Sigmoid colon (tissue), 7 donors: ENCODE data around the gene CSH1. TPM values are rescaled to one million over a fixed set of nuclear protein-coding genes. Genes with fewer than 3 reads are reported as not detected.

Experiments used
- DNase-seq: peaks from one replicate; pipeline ENCODE4 v3.0.0-alpha.2; 2019
- H3K27ac ChIP-seq, 4 donors: fragments of 200-600 bp; sonication (generic); one replicate each; pipeline ENCODE4 v1.5.1; 2016 to 2019; ENCODE audit warnings: mild to moderate bottlenecking in 1 of 4
- H3K27me3 ChIP-seq, 3 donors: fragments of 200-600 bp; sonication (generic); one replicate each; pipeline ENCODE4 v1.5.1; 2019; ENCODE audit warnings: mild to moderate bottlenecking in 1 of 3
- H3K36me3 ChIP-seq, 4 donors: fragments of 200-600 bp; sonication (generic); one replicate each; pipeline ENCODE4 v1.5.1; 2016 to 2019
- H3K4me1 ChIP-seq, 4 donors: fragments of 200-600 bp; sonication (generic); one replicate each; pipeline ENCODE4 v1.5.1; 2017 to 2019
- H3K4me3 ChIP-seq, 4 donors: fragments of 200-600 bp; sonication (generic); one replicate each; pipeline ENCODE4 v1.5.1; 2017 to 2019; ENCODE audit warnings: mild to moderate bottlenecking in 2 of 4, moderate library complexity in 1 of 4
- H3K9me3 ChIP-seq, 4 donors: fragments of 200-600 bp in 3 of 4; sonication (generic) in 3 of 4; one replicate each; pipeline versions ENCODE4 v1.5.1 to v1.6.1; 2013 to 2019
- EP300 ChIP-seq, 4 donors: sonication (generic); formaldehyde crosslinking; IDR thresholded peaks; one replicate each; pipeline ENCODE4 v1.6.1; 2017; ENCODE audit warnings: antibody characterized with exemption in 4 of 4
- POLR2A ChIP-seq, 2 donors: fragments of 450-650 bp; IDR thresholded peaks; one replicate each; pipeline ENCODE4 v1.6.1; 2016; ENCODE audit warnings: antibody characterized with exemption in 2 of 2, mild to moderate bottlenecking in 2 of 2, moderate library complexity in 2 of 2
- POLR2AphosphoS5 ChIP-seq, 4 donors: sonication (generic); formaldehyde crosslinking; IDR thresholded peaks; one replicate each; pipeline ENCODE4 v1.6.1; 2017; ENCODE audit warnings: antibody characterized with exemption in 4 of 4
- WGBS, 2 donors: extraction: QIAGEN DNeasy Blood & Tissue Kit; methylation state at CpG; one replicate each; pipeline ENCODE4 v1.1.7; 2013; 5-methylcytosine and 5-hydroxymethylcytosine counted together
- intact Hi-C: fragments of 100-400 bp; cut with DNase I; formaldehyde crosslinking; loops from one replicate; pipeline ENCODE4 v1.15.1; 2023
- polyA plus RNA-seq, 3 donors: library from polyadenylated mRNA; stranded (reverse); fragments of 200-250 nt; gene quantifications; one replicate each; pipeline ENCODE4 v1.2.3, GENCODE V29; 2013
- total RNA-seq, 4 donors: library from RNA; depleted of rRNA; stranded (reverse); fragments of >200 nt; gene quantifications; one replicate each; pipeline ENCODE4 v1.1.0, GENCODE V29; 2016
- TF ChIP-seq, protein P1 (sequence below), 4 experiments: fragments of 450-650 bp in 3 of 4; fragments of 200-600 bp in 1 of 4; IDR thresholded peaks; one replicate each; pipeline ENCODE4 v1.5.1; 2016 to 2019; ENCODE audit warnings: antibody characterized with exemption in 4 of 4, mild to moderate bottlenecking in 3 of 4, moderate library complexity in 2 of 4
- donor health status: healthy with polysubstance abuse.
- donor health status: Bipolar disorder and iron deficiency.
- donor health status: healthy.

Gene CSH1
- total and polyA plus RNA-seq, 7 donors = not detected

DNA sequence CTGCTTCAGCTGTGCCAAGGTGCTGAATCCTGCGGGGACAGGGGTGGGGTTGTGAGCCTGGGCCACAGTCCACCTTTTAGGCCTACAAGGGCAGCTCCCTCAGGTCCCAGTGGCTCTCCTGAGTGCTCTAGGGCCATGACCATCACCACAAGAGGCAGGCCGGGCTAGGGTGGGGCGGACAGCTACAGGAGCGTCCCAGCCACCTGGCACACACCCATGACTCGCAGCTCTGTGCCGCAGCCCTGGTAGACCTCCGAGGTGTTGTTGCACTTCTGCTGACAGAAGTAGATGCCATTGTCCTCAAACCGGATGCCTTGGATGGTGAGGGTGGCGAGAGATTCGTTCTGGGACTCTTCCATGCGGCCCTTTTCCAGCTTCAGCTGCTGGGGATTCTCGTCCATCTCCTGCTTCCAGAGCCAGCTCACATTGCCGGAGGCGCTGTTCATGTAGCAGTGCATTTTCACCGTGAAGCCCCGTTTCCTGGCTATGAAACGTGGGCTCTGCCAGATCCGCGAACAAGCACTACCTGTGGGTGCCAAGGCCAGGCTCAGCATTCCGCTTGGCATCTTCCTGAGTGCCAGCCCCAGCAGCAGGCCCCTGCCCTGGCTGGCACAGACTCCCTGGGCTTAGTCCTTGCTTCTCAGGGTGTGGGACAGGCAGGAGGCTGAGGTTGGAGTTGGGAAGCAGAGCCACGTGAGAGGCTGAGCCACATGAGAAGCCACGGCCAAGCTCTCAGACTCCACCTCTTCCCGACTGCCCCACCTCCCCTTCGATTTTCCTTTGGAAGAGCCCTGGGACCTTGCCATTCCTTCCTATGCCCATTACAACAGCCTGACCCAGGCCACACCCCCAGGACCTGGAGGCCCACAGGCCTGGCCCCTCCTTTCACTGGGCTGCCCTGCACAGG lies 33.7 kb upstream of the CSH1 start:
- intact Hi-C loops = no loop called here
- no peaks in the 10 kb centered on the region for H3K9me3 ChIP-seq
- H3K4me1 ChIP-seq = no peaks in the 10 kb centered on the region
- no peak for TF ChIP-seq POLR2A (IDR thresholded peaks at IDR 0.05)
- TF ChIP-seq, protein P1, sequence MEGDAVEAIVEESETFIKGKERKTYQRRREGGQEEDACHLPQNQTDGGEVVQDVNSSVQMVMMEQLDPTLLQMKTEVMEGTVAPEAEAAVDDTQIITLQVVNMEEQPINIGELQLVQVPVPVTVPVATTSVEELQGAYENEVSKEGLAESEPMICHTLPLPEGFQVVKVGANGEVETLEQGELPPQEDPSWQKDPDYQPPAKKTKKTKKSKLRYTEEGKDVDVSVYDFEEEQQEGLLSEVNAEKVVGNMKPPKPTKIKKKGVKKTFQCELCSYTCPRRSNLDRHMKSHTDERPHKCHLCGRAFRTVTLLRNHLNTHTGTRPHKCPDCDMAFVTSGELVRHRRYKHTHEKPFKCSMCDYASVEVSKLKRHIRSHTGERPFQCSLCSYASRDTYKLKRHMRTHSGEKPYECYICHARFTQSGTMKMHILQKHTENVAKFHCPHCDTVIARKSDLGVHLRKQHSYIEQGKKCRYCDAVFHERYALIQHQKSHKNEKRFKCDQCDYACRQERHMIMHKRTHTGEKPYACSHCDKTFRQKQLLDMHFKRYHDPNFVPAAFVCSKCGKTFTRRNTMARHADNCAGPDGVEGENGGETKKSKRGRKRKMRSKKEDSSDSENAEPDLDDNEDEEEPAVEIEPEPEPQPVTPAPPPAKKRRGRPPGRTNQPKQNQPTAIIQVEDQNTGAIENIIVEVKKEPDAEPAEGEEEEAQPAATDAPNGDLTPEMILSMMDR (IDR thresholded peaks at IDR 0.05) = no peak
- TF ChIP-seq POLR2AphosphoS5 (IDR thresholded peaks at IDR 0.05) = no peak
- TF ChIP-seq EP300 (IDR thresholded peaks at IDR 0.05) = no peak
- 84 to 90% methylated on average over 24 of the region's 24 CpGs for WGBS, 2 donors
- DNase-seq = no peak
- H3K4me3 ChIP-seq = no peak overlapping the region
- H3K27me3 ChIP-seq = no peaks in the 10 kb centered on the region
- H3K36me3 ChIP-seq = no peaks in the 10 kb centered on the region
- no peak overlapping the region for H3K27ac ChIP-seq

DNA sequence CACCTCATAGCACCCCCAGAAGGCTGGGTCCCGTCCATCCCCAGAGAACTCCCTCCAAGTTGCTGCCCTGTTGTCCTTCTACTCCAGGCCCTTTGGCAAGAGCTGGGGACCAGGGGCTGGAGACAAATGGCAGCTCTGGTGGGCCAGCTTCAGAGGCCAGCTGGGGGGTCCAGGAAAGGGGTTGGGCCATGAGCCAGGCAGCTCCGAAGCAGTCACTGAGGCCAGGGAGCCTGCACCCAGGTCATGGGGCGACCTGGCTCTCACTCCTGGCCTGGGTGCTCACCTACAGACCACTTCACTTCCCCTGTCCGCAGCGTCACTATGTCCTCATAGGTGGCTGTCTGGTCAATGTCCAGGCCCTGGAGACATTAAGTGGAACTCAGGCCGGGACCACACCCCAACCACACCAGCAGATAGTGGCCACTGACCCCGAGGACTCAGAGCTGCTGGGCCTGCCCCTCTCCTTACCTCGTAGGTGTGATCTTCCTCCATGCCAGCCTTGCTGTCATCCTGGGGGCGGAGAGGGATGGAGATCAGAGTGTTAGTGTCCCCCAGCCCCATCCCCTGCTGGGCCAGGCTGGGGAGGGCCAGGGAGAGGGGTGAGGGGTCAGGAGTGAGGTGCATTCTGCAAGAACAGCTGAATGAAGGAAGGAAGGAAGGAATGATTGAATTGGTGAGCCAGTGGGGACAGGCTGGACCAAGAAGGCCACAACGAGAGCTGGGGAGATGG lies 32.8 kb upstream of the CSH1 start:
- Histone ChIP-seq H3K4me3 (no peak overlapping the region), H3K27ac (no peak overlapping the region), H3K4me1 (no peaks in the 10 kb centered on the region), H3K9me3 (no peaks in the 10 kb centered on the region), H3K36me3 (no peaks in the 10 kb centered on the region), H3K27me3 (no peaks in the 10 kb centered on the region)
- 87 to 89% methylated on average over 10 of the region's 10 CpGs for WGBS, 2 donors
- TF ChIP-seq POLR2AphosphoS5 (IDR thresholded peaks at IDR 0.05) = no peak
- TF ChIP-seq POLR2A (IDR thresholded peaks at IDR 0.05) = no peak
- TF ChIP-seq, protein P1 (IDR thresholded peaks at IDR 0.05) = no peak
- TF ChIP-seq EP300 (IDR thresholded peaks at IDR 0.05) = no peak
- intact Hi-C loops = no loop called here
- no peak for DNase-seq

DNA sequence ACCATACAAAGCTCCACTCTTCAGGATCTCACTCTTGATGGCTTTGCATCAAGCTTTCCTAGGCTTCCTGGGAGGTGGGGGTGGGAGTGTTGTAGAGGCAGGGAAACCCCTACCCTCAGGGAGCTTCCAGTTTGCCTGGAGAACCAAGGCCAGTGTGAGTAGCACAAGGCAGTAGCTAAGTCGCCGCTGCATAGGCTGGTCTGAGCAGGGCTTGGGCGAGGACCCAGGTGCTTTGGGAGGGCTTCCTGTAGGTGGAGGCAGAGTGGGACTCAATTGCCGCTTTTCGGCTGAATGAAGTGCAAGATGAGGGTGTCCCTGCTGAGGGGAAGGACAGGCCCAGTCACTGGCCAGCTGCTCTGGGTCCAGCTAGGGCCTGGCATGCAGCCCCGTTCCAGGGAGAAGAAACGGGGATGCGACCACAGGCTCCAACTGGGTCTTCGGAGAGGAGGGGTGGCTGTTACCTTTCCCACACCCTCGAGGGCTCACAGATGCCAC lies 31.8 kb upstream of the CSH1 start:
- no peaks in the 10 kb centered on the region for H3K9me3 ChIP-seq
- H3K27me3 ChIP-seq = no peaks in the 10 kb centered on the region
- H3K4me3 ChIP-seq = no peak overlapping the region
- WGBS, 2 donors = 76 to 86% methylated on average over 10 of the region's 10 CpGs
- H3K27ac ChIP-seq = no peak overlapping the region
- no peaks in the 10 kb centered on the region for H3K4me1 ChIP-seq
- no peak for DNase-seq
- intact Hi-C loops = no loop called here
- no peaks in the 10 kb centered on the region for H3K36me3 ChIP-seq
- TF ChIP-seq POLR2A (IDR thresholded peaks at IDR 0.05) (no peak), EP300 (IDR thresholded peaks at IDR 0.05) (no peak)

DNA sequence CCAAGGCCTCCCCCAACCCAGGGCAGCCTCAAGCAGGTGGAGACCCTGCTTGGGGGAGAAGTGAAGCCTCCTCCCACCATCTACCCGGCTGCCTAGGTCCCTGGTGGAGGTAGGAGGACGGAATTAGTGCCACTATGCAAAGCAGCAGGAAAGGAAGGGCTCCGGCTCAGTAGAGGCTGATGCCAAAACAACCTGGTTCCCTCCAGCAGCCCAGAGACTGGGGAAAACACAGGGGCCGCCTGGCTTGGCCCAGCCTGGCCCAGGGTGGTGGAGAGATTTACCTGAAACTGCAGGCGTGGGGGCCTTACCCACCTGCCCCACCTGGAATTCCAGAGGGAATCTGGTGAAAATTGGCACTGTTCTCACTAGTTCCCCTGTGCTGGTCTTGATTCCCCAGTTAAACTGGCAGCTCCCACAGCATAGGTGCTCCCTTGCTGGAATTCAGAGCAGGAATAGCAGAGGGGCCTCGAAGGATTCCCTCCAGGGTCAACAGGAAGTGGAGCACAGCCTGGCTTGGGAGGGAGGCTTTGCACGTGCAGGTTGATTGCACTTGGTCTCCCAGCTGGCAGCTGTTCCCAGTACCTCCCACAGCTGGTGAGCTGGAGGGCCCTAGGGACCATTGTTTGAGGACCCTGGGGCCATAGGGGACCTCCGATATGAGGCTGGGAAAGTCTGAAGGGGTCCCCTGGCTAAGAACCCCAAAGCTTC lies 31.2 kb upstream of the CSH1 start:
- no peak overlapping the region for H3K4me3 ChIP-seq
- H3K27me3 ChIP-seq = no peaks in the 10 kb centered on the region
- H3K4me1 ChIP-seq = no peaks in the 10 kb centered on the region
- intact Hi-C loops = no loop called here
- DNase-seq = no peak
- TF ChIP-seq EP300 (IDR thresholded peaks at IDR 0.05) (no peak), POLR2AphosphoS5 (IDR thresholded peaks at IDR 0.05) (no peak)
- TF ChIP-seq, protein P1 (IDR thresholded peaks at IDR 0.05) = no peak
- 55 to 63% methylated on average over 8 of the region's 8 CpGs for WGBS, 2 donors
- no peaks in the 10 kb centered on the region for H3K36me3 ChIP-seq
- H3K27ac ChIP-seq = no peak overlapping the region
- H3K9me3 ChIP-seq = no peaks in the 10 kb centered on the region

DNA sequence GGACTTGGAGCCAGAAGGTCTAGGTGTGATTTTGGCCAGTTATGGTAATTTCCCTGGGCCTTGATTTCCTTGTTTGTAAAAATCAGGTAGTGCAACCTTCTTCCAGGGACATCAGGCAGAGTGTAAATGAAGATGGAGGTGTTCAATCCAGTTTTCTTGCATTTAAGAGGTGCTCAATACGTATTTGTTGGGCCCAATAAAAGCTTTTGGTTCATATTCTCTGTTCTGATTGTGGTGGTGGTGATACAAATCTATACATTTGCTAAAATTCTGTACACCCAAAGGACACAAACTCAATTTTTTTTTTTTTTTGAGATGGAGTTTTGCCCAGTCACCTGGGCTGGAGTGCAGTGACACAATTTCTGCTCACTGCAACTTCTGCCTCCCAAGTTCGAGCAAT lies 29.8 kb upstream of the CSH1 start:
- intact Hi-C loops = no loop called here
- no peak for DNase-seq
- H3K9me3 ChIP-seq = no peaks in the 10 kb centered on the region
- no peaks in the 10 kb centered on the region for H3K27me3 ChIP-seq
- no peaks in the 10 kb centered on the region for H3K36me3 ChIP-seq
- 83 to 92% methylated on average over 2 of the region's 2 CpGs for WGBS, 2 donors
- TF ChIP-seq POLR2AphosphoS5 (IDR thresholded peaks at IDR 0.05) (no peak), EP300 (IDR thresholded peaks at IDR 0.05) (no peak), POLR2A (IDR thresholded peaks at IDR 0.05) (no peak)
- TF ChIP-seq, protein P1 (IDR thresholded peaks at IDR 0.05) = no peak
- no peak overlapping the region for H3K27ac ChIP-seq
- H3K4me3 ChIP-seq = no peak overlapping the region
- H3K4me1 ChIP-seq = no peaks in the 10 kb centered on the region
